Astrocyte of the hippocampus (primary cell): ENCODE results near the gene NUFIP2.
"Not testable (repeated sequence)": the region's sequence is repeated elsewhere in the genome, so short reads cannot be mapped to it uniquely, and the experiment has no call there.

Source experiments
- DNase-seq: peaks from one replicate; pipeline ENCODE4 v3.0.0; 2011; ENCODE audit warnings: low read depth, low spot score

NUFIP2 gene

GRCh38 chr17:29279397-29280070 is 14.4 kb downstream of the NUFIP2 start:
- no peak for DNase-seq

- no peak for DNase-seq
Measured at GRCh38 chr17:29278692-29279091, 15.3 kb downstream of the NUFIP2 start.

GRCh38 chr17:29273924-29274323 is 20.0 kb downstream of the NUFIP2 start:
- no peak for DNase-seq

GRCh38 chr17:29271980-29272379 is 22.0 kb downstream of the NUFIP2 start:
- not testable (repeated sequence) for DNase-seq

GRCh38 chr17:29263916-29264315 is 30.0 kb downstream of the NUFIP2 start:
- peak; percentile 13 for DNase-seq

GRCh38 chr17:29257756-29258155 is 36.2 kb downstream of the NUFIP2 start:
- no peak for DNase-seq

- DNase-seq = peak; percentile 72
Measured at GRCh38 chr17:29256735-29257466, 37.0 kb downstream of the NUFIP2 start.

- DNase-seq = no peak
Measured at GRCh38 chr17:29255926-29256522, 37.9 kb downstream of the NUFIP2 start.

- no peak for DNase-seq
Measured at GRCh38 chr17:29253037-29253436, 40.9 kb downstream of the NUFIP2 start.

- peak; percentile 38 for DNase-seq
Measured at GRCh38 chr17:29252101-29252791, 41.7 kb downstream of the NUFIP2 start.

GRCh38 chr17:29251184-29251583 is 42.8 kb downstream of the NUFIP2 start:
- DNase-seq = no peak

GRCh38 chr17:29250666-29251065 is 43.3 kb downstream of the NUFIP2 start:
- peak; percentile 42 for DNase-seq

GRCh38 chr17:29248845-29249244 is 45.1 kb downstream of the NUFIP2 start:
- no peak for DNase-seq

GRCh38 chr17:29247219-29247618 is 46.7 kb downstream of the NUFIP2 start:
- no peak for DNase-seq

- DNase-seq = no peak
Measured at GRCh38 chr17:29246628-29247027, 47.3 kb downstream of the NUFIP2 start, which contains the start of gene CRYBA1. CRYBA1 (plus strand) TSS chr17:29246859; CDS start chr17:29246864, 5 bp downstream.

- no peak for DNase-seq
Measured at GRCh38 chr17:29245401-29245800, 48.5 kb downstream of the NUFIP2 start.

- peak; percentile 39 for DNase-seq
Measured at GRCh38 chr17:29243792-29244191, 50.2 kb downstream of the NUFIP2 start.

- DNase-seq = no peak
Measured at GRCh38 chr17:29242790-29243189, 51.2 kb downstream of the NUFIP2 start.

GRCh38 chr17:29242051-29242450 is 51.9 kb downstream of the NUFIP2 start:
- DNase-seq = no peak

- DNase-seq = peak; percentile 95
Measured at GRCh38 chr17:29240968-29241963, 52.7 kb downstream of the NUFIP2 start.

- DNase-seq = peak; percentile 22
Measured at GRCh38 chr17:29240477-29240876, 53.5 kb downstream of the NUFIP2 start.
